Measurements from ENCODE around the gene PSMD13. TPM values are rescaled to one million over a fixed set of nuclear protein-coding genes. Genes with fewer than 3 reads are reported as not detected.

PSMD13 gene
- total RNA-seq, 1 donor from 2014 or later: 50.2 TPM

DNA sequence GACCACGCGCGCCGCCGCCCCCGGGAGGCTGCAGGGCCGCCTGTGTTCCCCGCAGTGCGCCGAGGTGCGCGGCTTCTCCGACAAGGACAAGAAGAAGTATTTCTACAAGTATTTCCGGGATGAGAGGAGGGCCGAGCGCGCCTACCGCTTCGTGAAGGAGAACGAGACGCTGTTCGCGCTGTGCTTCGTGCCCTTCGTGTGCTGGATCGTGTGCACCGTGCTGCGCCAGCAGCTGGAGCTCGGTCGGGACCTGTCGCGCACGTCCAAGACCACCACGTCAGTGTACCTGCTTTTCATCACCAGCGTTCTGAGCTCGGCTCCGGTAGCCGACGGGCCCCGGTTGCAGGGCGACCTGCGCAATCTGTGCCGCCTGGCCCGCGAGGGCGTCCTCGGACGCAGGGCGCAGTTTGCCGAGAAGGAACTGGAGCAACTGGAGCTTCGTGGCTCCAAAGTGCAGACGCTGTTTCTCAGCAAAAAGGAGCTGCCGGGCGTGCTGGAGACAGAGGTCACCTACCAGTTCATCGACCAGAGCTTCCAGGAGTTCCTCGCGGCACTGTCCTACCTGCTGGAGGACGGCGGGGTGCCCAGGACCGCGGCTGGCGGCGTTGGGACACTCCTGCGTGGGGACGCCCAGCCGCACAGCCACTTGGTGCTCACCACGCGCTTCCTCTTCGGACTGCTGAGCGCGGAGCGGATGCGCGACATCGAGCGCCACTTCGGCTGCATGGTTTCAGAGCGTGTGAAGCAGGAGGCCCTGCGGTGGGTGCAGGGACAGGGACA lies 44.1 kb downstream of the PSMD13 start:
- Histone ChIP-seq H3K27ac (no peak overlapping the region), H3K9me3 (peaks cover 0 to 1% of the 10 kb centered on the region in 2 donors), H3K4me1 (no peaks in the 10 kb centered on the region), H3K4me3 (peak overlapping the region in 1 of 2 donors; percentile 53), H3K27me3 (peaks cover 23% of the 10 kb centered on the region), H3K36me3 (no peaks in the 10 kb centered on the region)
- TF ChIP-seq, protein P1, sequence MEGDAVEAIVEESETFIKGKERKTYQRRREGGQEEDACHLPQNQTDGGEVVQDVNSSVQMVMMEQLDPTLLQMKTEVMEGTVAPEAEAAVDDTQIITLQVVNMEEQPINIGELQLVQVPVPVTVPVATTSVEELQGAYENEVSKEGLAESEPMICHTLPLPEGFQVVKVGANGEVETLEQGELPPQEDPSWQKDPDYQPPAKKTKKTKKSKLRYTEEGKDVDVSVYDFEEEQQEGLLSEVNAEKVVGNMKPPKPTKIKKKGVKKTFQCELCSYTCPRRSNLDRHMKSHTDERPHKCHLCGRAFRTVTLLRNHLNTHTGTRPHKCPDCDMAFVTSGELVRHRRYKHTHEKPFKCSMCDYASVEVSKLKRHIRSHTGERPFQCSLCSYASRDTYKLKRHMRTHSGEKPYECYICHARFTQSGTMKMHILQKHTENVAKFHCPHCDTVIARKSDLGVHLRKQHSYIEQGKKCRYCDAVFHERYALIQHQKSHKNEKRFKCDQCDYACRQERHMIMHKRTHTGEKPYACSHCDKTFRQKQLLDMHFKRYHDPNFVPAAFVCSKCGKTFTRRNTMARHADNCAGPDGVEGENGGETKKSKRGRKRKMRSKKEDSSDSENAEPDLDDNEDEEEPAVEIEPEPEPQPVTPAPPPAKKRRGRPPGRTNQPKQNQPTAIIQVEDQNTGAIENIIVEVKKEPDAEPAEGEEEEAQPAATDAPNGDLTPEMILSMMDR (IDR thresholded peaks at IDR 0.05): no peak
- DNase-seq (ENCODE audit: low spot score in 2 of 2): peak in 1 of 2 donors; percentile 63
- intact Hi-C loops (cut with DNase I): no loop called here

DNA sequence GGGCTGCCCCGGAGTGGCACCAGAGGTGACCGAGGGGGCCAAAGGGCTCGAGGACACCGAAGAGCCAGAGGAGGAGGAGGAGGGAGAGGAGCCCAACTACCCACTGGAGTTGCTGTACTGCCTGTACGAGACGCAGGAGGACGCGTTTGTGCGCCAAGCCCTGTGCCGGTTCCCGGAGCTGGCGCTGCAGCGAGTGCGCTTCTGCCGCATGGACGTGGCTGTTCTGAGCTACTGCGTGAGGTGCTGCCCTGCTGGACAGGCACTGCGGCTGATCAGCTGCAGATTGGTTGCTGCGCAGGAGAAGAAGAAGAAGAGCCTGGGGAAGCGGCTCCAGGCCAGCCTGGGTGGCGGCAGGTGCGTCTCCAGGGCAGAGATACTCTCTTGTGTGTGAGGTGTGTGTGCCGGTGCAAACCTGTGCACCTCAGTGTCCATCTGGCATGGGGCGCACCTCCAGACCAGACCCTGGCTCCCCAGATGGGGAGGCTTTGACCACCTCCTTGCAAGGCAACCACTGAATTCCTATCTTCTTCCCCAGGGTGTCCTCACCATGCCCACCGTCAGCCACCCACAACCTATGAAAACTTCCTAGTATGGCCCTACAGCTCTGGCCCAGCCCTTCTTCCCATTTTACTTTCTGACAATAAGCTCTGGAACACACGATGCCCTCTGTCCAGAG lies 44.8 kb downstream of the PSMD13 start:
- H3K4me3 ChIP-seq: no peak overlapping the region
- peaks cover 23% of the 10 kb centered on the region for H3K27me3 ChIP-seq
- H3K27ac ChIP-seq: no peak overlapping the region
- H3K9me3 ChIP-seq: no peaks in the 10 kb centered on the region
- intact Hi-C loops (cut with DNase I): no loop called here
- TF ChIP-seq, protein P1 (IDR thresholded peaks at IDR 0.05): no peak
- no peaks in the 10 kb centered on the region for H3K36me3 ChIP-seq
- H3K4me1 ChIP-seq: no peaks in the 10 kb centered on the region
- no peak for DNase-seq (ENCODE audit: low spot score in 2 of 2)

DNA sequence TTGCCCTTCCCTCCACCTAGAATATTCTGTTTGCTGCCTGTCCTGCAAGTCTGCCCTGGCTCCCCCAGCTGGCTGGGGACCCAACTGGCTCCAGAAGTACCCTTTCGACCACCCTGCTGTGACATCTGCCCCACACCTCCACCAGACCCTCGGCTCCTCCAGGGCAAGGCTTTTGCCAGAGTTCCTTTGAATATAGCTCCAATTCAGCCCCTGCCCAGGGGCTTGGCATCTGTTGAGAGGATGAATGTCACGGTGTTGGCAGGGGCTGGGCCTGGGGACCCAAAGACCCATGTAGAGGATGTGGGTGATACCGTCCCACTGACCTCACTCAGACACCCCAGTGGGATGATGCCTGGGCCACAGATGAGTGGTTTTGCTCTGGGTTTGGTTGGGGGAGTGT lies 45.4 kb downstream of the PSMD13 start:
- peak in 1 of 2 donors; percentile 61 for DNase-seq (ENCODE audit: low spot score in 2 of 2)
- Histone ChIP-seq H3K9me3 (no peaks in the 10 kb centered on the region), H3K27me3 (peaks cover 23% of the 10 kb centered on the region), H3K36me3 (no peaks in the 10 kb centered on the region), H3K27ac (no peak overlapping the region), H3K4me3 (no peak overlapping the region), H3K4me1 (no peaks in the 10 kb centered on the region)
- intact Hi-C loops (cut with DNase I): no loop called here
- TF ChIP-seq, protein P1 (IDR thresholded peaks at IDR 0.05): no peak

DNA sequence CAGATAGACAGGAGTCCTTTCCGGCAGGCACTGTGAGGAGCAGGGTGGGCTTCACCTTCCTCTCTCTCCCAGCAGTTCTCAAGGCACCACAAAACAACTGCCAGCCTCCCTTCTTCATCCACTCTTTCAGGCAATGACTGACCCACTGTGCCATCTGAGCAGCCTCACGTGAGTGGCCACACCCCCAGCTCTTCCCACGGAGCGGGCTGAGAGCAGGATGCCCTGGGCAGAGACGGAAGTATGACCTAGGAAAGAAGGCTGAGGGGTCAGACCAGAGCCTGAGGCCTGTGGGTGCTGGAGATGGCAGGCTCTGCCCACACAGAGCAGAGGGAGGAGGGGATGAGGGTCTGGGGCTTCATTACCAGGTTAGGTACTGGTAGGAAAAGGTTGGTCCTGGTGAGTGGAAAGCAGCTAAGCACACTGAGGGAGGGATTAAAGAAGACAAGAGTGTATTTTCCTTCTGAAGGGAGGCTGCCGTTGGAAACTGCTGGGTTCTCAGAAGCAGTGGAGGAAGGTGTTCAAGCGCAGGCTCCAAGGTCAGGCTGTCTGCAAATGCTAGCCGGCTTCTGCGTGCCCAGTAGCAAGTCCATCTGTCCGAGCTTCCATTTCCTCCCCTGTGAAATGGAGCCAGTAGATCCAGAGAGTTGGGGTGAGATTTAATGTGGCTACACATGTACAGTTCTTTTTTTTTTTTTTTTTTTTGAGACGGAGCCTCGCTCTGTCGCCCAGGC lies 46.0 kb downstream of the PSMD13 start:
- TF ChIP-seq, protein P1 (IDR thresholded peaks at IDR 0.05): no peak
- peak in 1 of 2 donors; percentile 56 for DNase-seq (ENCODE audit: low spot score in 2 of 2)
- Histone ChIP-seq H3K27me3 (peaks cover 24% of the 10 kb centered on the region), H3K4me3 (no peak overlapping the region), H3K36me3 (no peaks in the 10 kb centered on the region), H3K27ac (no peak overlapping the region), H3K4me1 (peaks cover 0 to under 1% of the 10 kb centered on the region in 2 donors), H3K9me3 (no peaks in the 10 kb centered on the region)
- intact Hi-C loops (cut with DNase I): no loop called here

DNA sequence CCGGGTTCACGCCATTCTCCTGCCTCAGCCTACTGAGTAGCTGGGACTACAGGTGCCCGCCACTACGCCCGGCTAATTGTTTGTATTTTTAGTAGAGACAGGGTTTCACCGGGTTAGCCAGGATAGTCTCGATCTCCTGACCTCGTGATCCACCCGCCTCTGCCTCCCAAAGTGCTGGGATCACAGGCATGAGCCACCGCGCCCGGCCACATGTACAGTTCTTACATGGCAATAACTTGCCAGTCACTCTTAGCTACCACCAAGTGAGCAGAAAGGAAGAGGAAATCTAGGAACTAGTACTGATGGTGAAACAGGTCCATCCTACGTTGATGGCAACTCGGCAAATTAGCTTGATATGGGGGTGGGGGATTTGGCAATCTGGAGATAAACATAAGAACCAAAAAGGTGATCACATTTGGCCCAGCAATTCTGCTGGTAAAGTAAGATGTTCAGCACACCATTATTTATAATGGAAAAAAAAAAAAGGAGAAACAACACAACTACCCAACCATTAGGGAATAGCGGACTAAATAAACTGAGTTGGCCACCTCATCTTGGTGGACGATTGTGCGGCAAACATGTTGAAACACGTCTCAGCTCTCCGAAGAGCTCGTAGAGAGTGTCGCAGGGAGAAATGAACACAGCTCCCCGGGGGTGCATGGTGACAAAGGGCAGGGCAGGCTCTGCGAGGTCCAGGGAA lies 46.8 kb downstream of the PSMD13 start:
- Histone ChIP-seq H3K4me1 (peaks cover 5 to 6% of the 10 kb centered on the region in 2 donors), H3K9me3 (no peaks in the 10 kb centered on the region), H3K27ac (no peak overlapping the region), H3K36me3 (no peaks in the 10 kb centered on the region), H3K4me3 (no peak overlapping the region), H3K27me3 (peaks cover 24% of the 10 kb centered on the region)
- intact Hi-C loops (cut with DNase I): no loop called here
- TF ChIP-seq, protein P1 (IDR thresholded peaks at IDR 0.05): no peak
- DNase-seq (ENCODE audit: low spot score in 2 of 2): no peak
